Vagina (tissue), 2 donors: ENCODE results near the gene GOSR2. TPM values are rescaled to one million over a fixed set of nuclear protein-coding genes. Genes with fewer than 3 reads are reported as not detected.
"Not testable (repeated sequence)": the region's sequence is repeated elsewhere in the genome, so short reads cannot be mapped to it uniquely, and the experiment has no call there.

Experiments used
- DNase-seq, 2 donors: peaks; one replicate each; pipeline ENCODE4 v3.0.0-alpha.2; 2017; ENCODE audit errors: extremely low spot score in 2 of 2
- H3K27ac ChIP-seq: fragments of 200-600 bp; sonication (generic); one replicate; pipeline ENCODE4 v1.5.1; 2019
- H3K27me3 ChIP-seq: fragments of 200-600 bp; sonication (generic); one replicate; pipeline ENCODE4 v1.5.1; 2019
- H3K36me3 ChIP-seq, 2 donors: fragments of 200-600 bp; sonication (generic); one replicate each; pipeline ENCODE4 v1.5.1; 2017 to 2019
- H3K4me1 ChIP-seq: fragments of 200-600 bp; sonication (generic); one replicate; pipeline ENCODE4 v1.5.1; 2019
- H3K4me3 ChIP-seq, 2 donors: fragments of 200-600 bp; sonication (generic); 1 replicate in 1 of 2; 2 replicates in 1 of 2; pipeline ENCODE4 v1.5.1; 2016 to 2019
- H3K9me3 ChIP-seq: fragments of 200-600 bp; sonication (generic); one replicate; pipeline ENCODE4 v1.5.1; 2019
- CTCF ChIP-seq, 3 experiments: fragments of 450-650 bp in 2 of 3; fragments of 200-600 bp in 1 of 3; sonication (generic) in 1 of 3; IDR thresholded peaks; one replicate each; pipeline ENCODE4 v1.5.1; 2017 to 2019; ENCODE audit warnings: antibody characterized with exemption in 3 of 3, mild to moderate bottlenecking in 2 of 3, moderate library complexity in 2 of 3
- POLR2A ChIP-seq, 2 donors: fragments of 450-650 bp; IDR thresholded peaks; one replicate each; pipeline ENCODE4 v1.6.1; 2017; ENCODE audit warnings: antibody characterized with exemption in 2 of 2, mild to moderate bottlenecking in 2 of 2, moderate library complexity in 2 of 2
- POLR2AphosphoS5 ChIP-seq, 2 donors: sonication (generic); formaldehyde crosslinking; IDR thresholded peaks; one replicate each; pipeline ENCODE4 v1.9.0; 2017; ENCODE audit warnings: antibody characterized with exemption in 2 of 2, mild to moderate bottlenecking in 2 of 2, low read depth in 1 of 2; ENCODE audit not compliant: insufficient read depth in 1 of 2
- intact Hi-C: fragments of 100-400 bp; cut with DNase I; formaldehyde crosslinking; loops from one replicate; pipeline ENCODE4 v1.15.1; 2023
- total RNA-seq: library from RNA; depleted of rRNA; stranded (reverse); fragments of >200 nt; gene quantifications from one replicate; pipeline ENCODE4 v1.2.3, GENCODE V29; 2016

GOSR2 gene
- total RNA-seq, 1 donor from 2014 or later, result 48.1 TPM

GRCh38 chr17:46983782-46984181 lies 60.8 kb downstream of the GOSR2 start:
- no peak for TF ChIP-seq CTCF (IDR thresholded peaks at IDR 0.05)
- Histone ChIP-seq H3K27ac (no peak overlapping the region), H3K4me1 (peaks cover 12% of the 10 kb centered on the region), H3K36me3 (no peaks in the 10 kb centered on the region), H3K4me3 (no peak overlapping the region), H3K27me3 (no peaks in the 10 kb centered on the region), H3K9me3 (no peaks in the 10 kb centered on the region)
- no peak for DNase-seq
- intact Hi-C loops, result no loop called here

GRCh38 chr17:46984341-46984740 lies 61.4 kb downstream of the GOSR2 start:
- DNase-seq, result no peak

GRCh38 chr17:46984892-46985291 lies 61.9 kb downstream of the GOSR2 start:
- H3K9me3 ChIP-seq, result no peaks in the 10 kb centered on the region
- intact Hi-C loops, result no loop called here
- peaks cover 1% of the 10 kb centered on the region for H3K4me1 ChIP-seq
- H3K27ac ChIP-seq, result no peak overlapping the region
- H3K36me3 ChIP-seq, result no peaks in the 10 kb centered on the region
- no peak overlapping the region for H3K4me3 ChIP-seq
- H3K27me3 ChIP-seq, result no peaks in the 10 kb centered on the region
- DNase-seq, result no peak
- TF ChIP-seq POLR2A (IDR thresholded peaks at IDR 0.05) (no peak), POLR2AphosphoS5 (IDR thresholded peaks at IDR 0.05; ENCODE audit: insufficient read depth in 1 of 2, low read depth in 1 of 2) (no peak), CTCF (IDR thresholded peaks at IDR 0.05) (no peak)

More at GRCh38 chr17:46984341-46984740, 61.4 kb downstream of the GOSR2 start:
- Histone ChIP-seq H3K4me3 (no peak overlapping the region), H3K4me1 (peaks cover 7% of the 10 kb centered on the region), H3K27me3 (no peaks in the 10 kb centered on the region), H3K9me3 (no peaks in the 10 kb centered on the region), H3K27ac (no peak overlapping the region), H3K36me3 (no peaks in the 10 kb centered on the region)
- TF ChIP-seq CTCF (IDR thresholded peaks at IDR 0.05) (no peak), POLR2AphosphoS5 (IDR thresholded peaks at IDR 0.05; ENCODE audit: insufficient read depth in 1 of 2, low read depth in 1 of 2) (no peak), POLR2A (IDR thresholded peaks at IDR 0.05) (no peak)
- intact Hi-C loops, result no loop called here

GRCh38 chr17:46986366-46986765 lies 63.4 kb downstream of the GOSR2 start:
- Histone ChIP-seq H3K27me3 (no peaks in the 10 kb centered on the region), H3K9me3 (no peaks in the 10 kb centered on the region), H3K4me1 (no peaks in the 10 kb centered on the region), H3K27ac (no peak overlapping the region), H3K4me3 (no peak overlapping the region), H3K36me3 (no peaks in the 10 kb centered on the region)
- intact Hi-C loops, result no loop called here
- DNase-seq, result no peak
- TF ChIP-seq CTCF (IDR thresholded peaks at IDR 0.05), result no peak
- TF ChIP-seq POLR2A (IDR thresholded peaks at IDR 0.05), result no peak
- TF ChIP-seq POLR2AphosphoS5 (IDR thresholded peaks at IDR 0.05; ENCODE audit: insufficient read depth in 1 of 2, low read depth in 1 of 2), result no peak

GRCh38 chr17:46987927-46988326 lies 65.0 kb downstream of the GOSR2 start:
- H3K27ac ChIP-seq, H3K9me3 ChIP-seq, H3K27me3 ChIP-seq, H3K36me3 ChIP-seq, H3K4me1 ChIP-seq, H3K4me3 ChIP-seq, DNase-seq, intact Hi-C loops: not testable (repeated sequence)
